Measurements from ENCODE around the gene CCN2.

DNA sequence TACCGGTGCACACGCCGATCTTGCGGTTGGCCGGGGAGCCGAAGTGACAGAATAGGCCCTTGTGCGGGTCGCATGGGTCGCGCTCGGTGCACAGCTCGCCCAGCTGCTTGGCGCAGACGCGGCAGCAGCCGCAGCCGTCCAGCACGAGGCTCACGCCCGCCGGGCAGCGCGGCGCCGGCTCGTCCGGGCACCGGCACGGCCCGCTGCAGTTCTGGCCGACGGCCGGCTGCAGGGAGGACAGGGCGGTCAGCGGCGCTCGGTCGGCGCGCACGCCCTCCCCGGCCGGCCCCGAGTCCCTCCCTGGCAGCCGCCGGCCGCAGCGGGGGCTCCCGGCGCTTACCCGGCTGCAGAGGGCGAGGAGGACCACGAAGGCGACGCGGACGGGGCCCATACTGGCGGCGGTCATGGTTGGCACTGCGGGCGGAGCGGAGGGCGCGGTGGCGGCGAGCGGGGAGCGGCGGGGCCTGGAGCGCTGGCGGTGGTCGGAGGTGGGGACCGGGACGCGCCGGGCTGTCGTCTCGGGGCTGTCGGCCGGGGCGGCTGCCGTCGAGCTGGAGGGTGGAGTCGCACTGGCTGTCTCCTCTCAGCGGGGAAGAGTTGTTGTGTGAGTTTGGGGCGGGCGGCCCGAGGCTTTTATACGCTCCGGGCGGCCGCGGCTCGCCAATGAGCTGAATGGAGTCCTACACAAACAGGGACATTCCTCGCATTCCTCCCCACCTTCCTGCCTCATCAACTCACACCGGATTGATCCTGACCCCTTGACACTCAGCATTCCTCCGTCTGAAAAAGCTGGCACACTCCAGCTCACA is at the start of gene CCN2:
- TF ChIP-seq, protein P1, sequence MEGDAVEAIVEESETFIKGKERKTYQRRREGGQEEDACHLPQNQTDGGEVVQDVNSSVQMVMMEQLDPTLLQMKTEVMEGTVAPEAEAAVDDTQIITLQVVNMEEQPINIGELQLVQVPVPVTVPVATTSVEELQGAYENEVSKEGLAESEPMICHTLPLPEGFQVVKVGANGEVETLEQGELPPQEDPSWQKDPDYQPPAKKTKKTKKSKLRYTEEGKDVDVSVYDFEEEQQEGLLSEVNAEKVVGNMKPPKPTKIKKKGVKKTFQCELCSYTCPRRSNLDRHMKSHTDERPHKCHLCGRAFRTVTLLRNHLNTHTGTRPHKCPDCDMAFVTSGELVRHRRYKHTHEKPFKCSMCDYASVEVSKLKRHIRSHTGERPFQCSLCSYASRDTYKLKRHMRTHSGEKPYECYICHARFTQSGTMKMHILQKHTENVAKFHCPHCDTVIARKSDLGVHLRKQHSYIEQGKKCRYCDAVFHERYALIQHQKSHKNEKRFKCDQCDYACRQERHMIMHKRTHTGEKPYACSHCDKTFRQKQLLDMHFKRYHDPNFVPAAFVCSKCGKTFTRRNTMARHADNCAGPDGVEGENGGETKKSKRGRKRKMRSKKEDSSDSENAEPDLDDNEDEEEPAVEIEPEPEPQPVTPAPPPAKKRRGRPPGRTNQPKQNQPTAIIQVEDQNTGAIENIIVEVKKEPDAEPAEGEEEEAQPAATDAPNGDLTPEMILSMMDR (IDR thresholded peaks at IDR 0.05), result peak in 1 of 3 experiments; percentile 12
- peak; percentile 35 to 77 for TF ChIP-seq POLR2AphosphoS5 (IDR thresholded peaks at IDR 0.05; ENCODE audit: insufficient read depth in 1 of 2, low read depth in 1 of 2)

All from vagina (tissue), 2 donors.